HEK293T (cell line): Measurements from ENCODE around the gene THTPA.

Experiments
- CTBP1 ChIP-seq: fragments of 450-650 bp; IDR thresholded peaks from 2 replicates; pipeline ENCODE4 v1.6.1; 2016; ENCODE audit warnings: borderline replicate concordance
- ELF4 ChIP-seq: fragments of 450-650 bp; IDR thresholded peaks from 2 replicates; pipeline ENCODE4 v1.6.1; 2017; ENCODE audit warnings: antibody characterized with exemption
- FOXA1 ChIP-seq: fragments of 450-650 bp; IDR thresholded peaks from 2 replicates; pipeline ENCODE4 v1.6.1; 2016; ENCODE audit warnings: mild to moderate bottlenecking
- LEF1 ChIP-seq: fragments of 450-650 bp; IDR thresholded peaks from 2 replicates; pipeline ENCODE4 v1.6.1; 2017; ENCODE audit warnings: mild to moderate bottlenecking, borderline replicate concordance
- NFRKB ChIP-seq: fragments of 450-650 bp; IDR thresholded peaks from 2 replicates; pipeline ENCODE4 v1.6.1; 2016; ENCODE audit warnings: mild to moderate bottlenecking, moderate library complexity
- PKNOX1 ChIP-seq: fragments of 450-650 bp; IDR thresholded peaks from 2 replicates; pipeline ENCODE4 v1.6.1; 2016
- SP1 ChIP-seq: fragments of 450-650 bp; IDR thresholded peaks from 2 replicates; pipeline ENCODE4 v1.6.1; 2017
- SUZ12 ChIP-seq: fragments of 450-650 bp; IDR thresholded peaks from 2 replicates; pipeline ENCODE4 v1.6.1; 2016; ENCODE audit warnings: mild to moderate bottlenecking
- TARDBP ChIP-seq: fragments of 450-650 bp; IDR thresholded peaks from 2 replicates; pipeline ENCODE4 v1.6.1; 2016

- TF ChIP-seq FOXA1: no peak
- TF ChIP-seq LEF1: no peak
- no peak for TF ChIP-seq ELF4
- TF ChIP-seq SUZ12: no peak
- TF ChIP-seq NFRKB: no peak
- no peak for TF ChIP-seq SP1
- no peak for TF ChIP-seq PKNOX1
- TF ChIP-seq TARDBP: no peak
- TF ChIP-seq CTBP1: no peak
Measured at GRCh38 chr14:23568021-23568599, 12.0 kb downstream of the THTPA start.
